Measurements from ENCODE around the gene PDE6G.
A peak's percentile ranks its signal among the peaks of the same experiment; 100 is the strongest.
"Not testable (repeated sequence)": the region's sequence is repeated elsewhere in the genome, so short reads cannot be mapped to it uniquely, and the experiment has no call there.

Gene PDE6G

DNA sequence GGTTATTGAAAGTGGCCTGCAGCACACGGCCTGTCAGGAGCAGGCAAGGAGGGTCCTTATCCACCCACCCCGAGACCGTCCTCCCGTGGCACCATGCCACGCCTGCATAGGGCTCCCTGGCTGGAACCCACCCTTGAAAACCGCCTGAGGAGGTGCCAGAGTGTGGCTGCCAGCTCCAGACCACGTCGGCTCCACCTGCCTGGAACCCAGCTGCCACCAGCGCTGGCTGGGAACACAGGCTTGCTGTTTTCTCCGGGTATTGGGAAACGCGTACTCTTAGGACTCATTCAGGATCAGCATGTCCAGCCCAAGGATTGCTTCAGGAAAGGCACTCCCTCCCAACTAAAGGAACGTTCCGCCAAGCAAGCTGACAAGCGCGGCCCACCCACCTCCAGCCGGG, 20.6 kb upstream of the PDE6G start:
- Histone ChIP-seq H3K27ac (ENCODE audit: insufficient read depth, low read depth, low read length, poor library complexity, severe bottlenecking) (no peak overlapping the region), H3K36me3 (ENCODE audit: control insufficient read depth, insufficient read depth, low read length) (peaks cover 14% of the 10 kb centered on the region), H3K4me1 (ENCODE audit: control insufficient read depth, insufficient read depth, low read length) (no peaks in the 10 kb centered on the region), H3K9me3 (ENCODE audit: control insufficient read depth, low read length) (no peaks in the 10 kb centered on the region), H3K4me3 (ENCODE audit: insufficient read depth, low read depth, low read length) (no peak overlapping the region), H3K27me3 (ENCODE audit: control insufficient read depth, insufficient read depth, low read length, poor library complexity, severe bottlenecking) (no peaks in the 10 kb centered on the region)
- 93 to 95% methylated on average over 17 of the region's 17 CpGs for WGBS, 2 experiments

DNA sequence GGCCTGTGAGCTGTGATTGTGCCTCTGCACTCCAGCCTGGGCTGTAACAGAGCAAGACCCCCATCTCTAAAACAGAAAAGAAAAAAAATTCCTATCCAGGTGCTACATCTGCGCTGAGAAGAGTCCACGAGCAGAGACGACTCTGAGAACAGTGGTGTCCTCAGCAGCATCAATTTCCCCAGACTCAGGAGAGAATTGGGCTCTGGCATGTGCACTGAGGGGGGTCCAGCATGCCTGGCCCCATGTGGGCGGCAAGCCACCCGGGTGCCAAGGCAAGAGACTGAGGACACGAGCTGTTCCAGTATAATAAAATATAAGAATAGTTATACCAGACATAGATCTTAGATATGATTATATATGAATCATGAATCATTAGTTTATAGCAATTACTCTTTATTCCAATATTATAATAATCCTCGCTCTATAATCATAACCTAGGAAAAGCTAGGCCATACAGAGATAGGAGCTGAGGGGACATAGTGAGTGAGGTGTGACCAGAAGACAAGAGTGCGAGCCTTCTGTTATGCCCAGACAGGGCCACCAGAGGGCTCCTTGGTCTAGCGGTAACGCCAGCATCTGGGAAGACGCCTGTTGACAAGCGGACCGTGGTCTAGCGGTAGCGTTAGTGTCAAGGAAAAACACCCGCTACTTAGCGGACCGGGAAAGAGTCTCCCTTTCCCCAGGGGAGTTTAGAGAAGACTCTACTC, 19.3 kb upstream of the PDE6G start:
- peaks cover 26% of the 10 kb centered on the region for H3K36me3 ChIP-seq (ENCODE audit: control insufficient read depth, insufficient read depth, low read length)
- 40 to 41% methylated on average over 16 to 18 of the region's 18 CpGs for WGBS, 2 experiments

DNA sequence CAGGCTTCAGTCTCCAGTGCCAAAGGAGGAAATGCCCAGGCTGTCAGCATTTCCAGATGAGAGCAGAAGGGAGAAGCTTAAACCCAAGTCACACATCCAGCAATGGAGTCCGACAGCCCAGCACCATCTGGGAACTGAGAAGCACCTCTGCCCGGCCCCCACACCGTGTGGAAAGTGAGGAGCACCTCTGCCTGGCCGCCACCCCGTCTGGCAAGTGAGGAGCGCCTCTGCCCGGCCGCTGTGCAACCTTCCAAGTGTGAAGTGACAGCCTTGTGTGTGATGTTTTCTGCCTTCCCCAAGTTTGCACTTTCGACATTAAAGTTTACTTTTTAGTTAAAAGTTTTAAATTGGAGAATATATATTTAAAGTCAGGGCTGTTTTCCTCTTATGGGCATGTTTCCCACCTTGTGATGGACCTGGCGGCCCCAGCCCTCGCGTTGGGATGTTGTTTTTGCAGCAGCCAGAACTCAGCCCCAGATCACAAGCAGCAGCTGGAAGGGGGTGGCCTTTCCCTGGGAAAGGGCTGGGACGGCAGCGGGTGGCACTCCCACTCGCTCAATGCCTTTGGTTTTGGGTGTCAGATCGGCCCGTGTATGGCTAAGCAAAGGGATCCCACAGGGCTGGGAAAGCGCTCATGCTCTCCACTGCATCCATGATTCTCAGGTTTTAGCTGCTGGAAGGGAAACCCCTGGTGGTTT, 17.4 kb upstream of the PDE6G start:
- H3K27ac ChIP-seq (ENCODE audit: insufficient read depth, low read depth, low read length, poor library complexity, severe bottlenecking), result no peak overlapping the region
- H3K9me3 ChIP-seq (ENCODE audit: control insufficient read depth, low read length), result no peaks in the 10 kb centered on the region
- no peak overlapping the region for H3K4me3 ChIP-seq (ENCODE audit: insufficient read depth, low read depth, low read length)
- 94 to 95% methylated on average over 18 of the region's 18 CpGs for WGBS, 2 experiments
- H3K36me3 ChIP-seq (ENCODE audit: control insufficient read depth, insufficient read depth, low read length), result peaks cover 41% of the 10 kb centered on the region
- H3K4me1 ChIP-seq (ENCODE audit: control insufficient read depth, insufficient read depth, low read length), result no peaks in the 10 kb centered on the region
- H3K27me3 ChIP-seq (ENCODE audit: control insufficient read depth, insufficient read depth, low read length, poor library complexity, severe bottlenecking), result no peaks in the 10 kb centered on the region

More for the DNA sequence above, 19.3 kb upstream of the PDE6G start:
- not testable (repeated sequence) for H3K27ac ChIP-seq (ENCODE audit: insufficient read depth, low read depth, low read length, poor library complexity, severe bottlenecking); H3K27me3 ChIP-seq (ENCODE audit: control insufficient read depth, insufficient read depth, low read length, poor library complexity, severe bottlenecking); H3K4me3 ChIP-seq (ENCODE audit: insufficient read depth, low read depth, low read length); H3K9me3 ChIP-seq (ENCODE audit: control insufficient read depth, low read length); H3K4me1 ChIP-seq (ENCODE audit: control insufficient read depth, insufficient read depth, low read length)

- Histone ChIP-seq H3K9me3 (ENCODE audit: control insufficient read depth, low read length) (no peaks in the 10 kb centered on the region), H3K27me3 (ENCODE audit: control insufficient read depth, insufficient read depth, low read length, poor library complexity, severe bottlenecking) (no peaks in the 10 kb centered on the region), H3K4me1 (ENCODE audit: control insufficient read depth, insufficient read depth, low read length) (no peaks in the 10 kb centered on the region), H3K36me3 (ENCODE audit: control insufficient read depth, insufficient read depth, low read length) (peaks cover 41% of the 10 kb centered on the region), H3K27ac (ENCODE audit: insufficient read depth, low read depth, low read length, poor library complexity, severe bottlenecking) (no peak overlapping the region), H3K4me3 (ENCODE audit: insufficient read depth, low read depth, low read length) (no peak overlapping the region)
- 95 to 96% methylated on average over 16 of the region's 16 CpGs for WGBS, 2 experiments
Measured at GRCh38 chr17:81672954-81673353, 16.6 kb upstream of the PDE6G start.

- Histone ChIP-seq H3K4me3 (ENCODE audit: insufficient read depth, low read depth, low read length) (no peak overlapping the region), H3K4me1 (ENCODE audit: control insufficient read depth, insufficient read depth, low read length) (peaks cover 3% of the 10 kb centered on the region), H3K27me3 (ENCODE audit: control insufficient read depth, insufficient read depth, low read length, poor library complexity, severe bottlenecking) (no peaks in the 10 kb centered on the region), H3K9me3 (ENCODE audit: control insufficient read depth, low read length) (no peaks in the 10 kb centered on the region), H3K36me3 (ENCODE audit: control insufficient read depth, insufficient read depth, low read length) (peaks cover 41% of the 10 kb centered on the region), H3K27ac (ENCODE audit: insufficient read depth, low read depth, low read length, poor library complexity, severe bottlenecking) (no peak overlapping the region)
- WGBS, 2 experiments, result 94 to 98% methylated on average over 18 of the region's 18 CpGs
Measured at GRCh38 chr17:81672504-81672903, 16.2 kb upstream of the PDE6G start.

- peak overlapping the region; percentile 0 for H3K4me3 ChIP-seq (ENCODE audit: insufficient read depth, low read depth, low read length)
- H3K9me3 ChIP-seq (ENCODE audit: control insufficient read depth, low read length), result no peaks in the 10 kb centered on the region
- WGBS, 2 experiments, result 91 to 92% methylated on average over 18 of the region's 18 CpGs
- H3K36me3 ChIP-seq (ENCODE audit: control insufficient read depth, insufficient read depth, low read length), result peaks cover 35% of the 10 kb centered on the region
- H3K4me1 ChIP-seq (ENCODE audit: control insufficient read depth, insufficient read depth, low read length), result peaks cover 5% of the 10 kb centered on the region
- no peaks in the 10 kb centered on the region for H3K27me3 ChIP-seq (ENCODE audit: control insufficient read depth, insufficient read depth, low read length, poor library complexity, severe bottlenecking)
- H3K27ac ChIP-seq (ENCODE audit: insufficient read depth, low read depth, low read length, poor library complexity, severe bottlenecking), result no peak overlapping the region
Measured at GRCh38 chr17:81667754-81668153, 11.4 kb upstream of the PDE6G start.

DNA sequence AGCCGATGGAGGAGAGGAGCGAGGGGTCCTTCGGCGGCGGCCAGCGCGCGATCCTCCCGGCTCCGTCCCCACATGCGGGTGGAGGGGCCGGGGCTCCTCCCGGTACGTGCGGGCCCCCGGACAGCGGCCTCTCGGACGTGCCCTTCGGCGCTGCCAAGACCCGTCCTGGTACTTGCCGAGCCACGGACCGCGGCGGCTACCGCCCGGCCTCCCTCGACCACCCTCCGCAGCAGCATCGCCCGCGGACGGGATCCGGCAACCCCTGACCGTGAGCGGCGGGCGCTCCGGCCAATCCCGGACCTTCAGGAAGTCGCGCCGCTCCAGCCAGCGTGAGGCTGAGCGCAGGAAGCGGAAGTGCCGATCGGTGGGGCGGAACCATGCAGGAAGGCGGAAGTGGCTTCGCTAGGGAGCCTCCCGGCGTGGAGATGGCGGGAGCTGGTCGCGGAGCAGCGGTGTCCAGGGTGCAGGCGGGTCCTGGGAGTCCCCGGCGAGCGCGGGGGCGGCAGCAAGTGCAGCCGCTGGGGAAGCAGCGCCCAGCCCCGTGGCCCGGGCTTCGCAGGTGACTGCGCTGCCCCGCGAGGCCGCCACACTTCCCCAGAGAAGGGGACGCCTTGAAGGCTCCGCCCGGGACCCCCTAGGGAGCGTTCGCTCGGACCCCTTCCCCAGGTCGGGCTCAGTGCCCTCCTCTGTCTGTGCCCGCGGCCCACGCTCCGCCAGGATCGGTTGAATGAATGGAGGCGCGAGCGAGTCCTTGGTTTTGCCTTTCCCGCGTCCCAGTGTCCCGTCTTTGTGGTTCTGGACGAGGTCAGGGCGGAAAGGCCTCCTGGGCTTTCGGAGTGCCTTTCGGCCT, 10.2 kb upstream of the PDE6G start, which contains the start of the genes CCDC137 and OXLD1:
TSS of gene CCDC137 (plus strand) at position 396 of the 850 bp plus-strand sequence. CDS start at position 426, 30 bp downstream.
TSS of gene OXLD1 (minus strand) at position 264 of the 850 bp plus-strand sequence. CDS start at position 236, 28 bp downstream.
- Histone ChIP-seq H3K27me3 (ENCODE audit: control insufficient read depth, insufficient read depth, low read length, poor library complexity, severe bottlenecking) (no peaks in the 10 kb centered on the region), H3K4me3 (ENCODE audit: insufficient read depth, low read depth, low read length) (peak within 1 kb of the TSS; percentile 97), H3K9me3 (ENCODE audit: control insufficient read depth, low read length) (no peaks in the 10 kb centered on the region), H3K4me1 (ENCODE audit: control insufficient read depth, insufficient read depth, low read length) (peaks cover 5% of the 10 kb centered on the region), H3K36me3 (ENCODE audit: control insufficient read depth, insufficient read depth, low read length) (peaks cover 24% of the 10 kb centered on the region), H3K27ac (ENCODE audit: insufficient read depth, low read depth, low read length, poor library complexity, severe bottlenecking) (peak within 1 kb of the TSS; percentile 50)
- WGBS, 2 experiments, result 0 to 1% methylated on average over 96 of the region's 96 CpGs

GRCh38 chr17:81666092-81666341, 9.7 kb upstream of the PDE6G start:
- peak overlapping the region; percentile 40 for H3K27ac ChIP-seq (ENCODE audit: insufficient read depth, low read depth, low read length, poor library complexity, severe bottlenecking)
- H3K4me3 ChIP-seq (ENCODE audit: insufficient read depth, low read depth, low read length), result peak overlapping the region; percentile 97
- WGBS, 2 experiments, result 2 to 3% methylated on average over 16 of the region's 16 CpGs
- H3K27me3 ChIP-seq (ENCODE audit: control insufficient read depth, insufficient read depth, low read length, poor library complexity, severe bottlenecking), result no peaks in the 10 kb centered on the region
- H3K36me3 ChIP-seq (ENCODE audit: control insufficient read depth, insufficient read depth, low read length), result peaks cover 19% of the 10 kb centered on the region
- H3K9me3 ChIP-seq (ENCODE audit: control insufficient read depth, low read length), result no peaks in the 10 kb centered on the region
- H3K4me1 ChIP-seq (ENCODE audit: control insufficient read depth, insufficient read depth, low read length), result peaks cover 5% of the 10 kb centered on the region

DNA sequence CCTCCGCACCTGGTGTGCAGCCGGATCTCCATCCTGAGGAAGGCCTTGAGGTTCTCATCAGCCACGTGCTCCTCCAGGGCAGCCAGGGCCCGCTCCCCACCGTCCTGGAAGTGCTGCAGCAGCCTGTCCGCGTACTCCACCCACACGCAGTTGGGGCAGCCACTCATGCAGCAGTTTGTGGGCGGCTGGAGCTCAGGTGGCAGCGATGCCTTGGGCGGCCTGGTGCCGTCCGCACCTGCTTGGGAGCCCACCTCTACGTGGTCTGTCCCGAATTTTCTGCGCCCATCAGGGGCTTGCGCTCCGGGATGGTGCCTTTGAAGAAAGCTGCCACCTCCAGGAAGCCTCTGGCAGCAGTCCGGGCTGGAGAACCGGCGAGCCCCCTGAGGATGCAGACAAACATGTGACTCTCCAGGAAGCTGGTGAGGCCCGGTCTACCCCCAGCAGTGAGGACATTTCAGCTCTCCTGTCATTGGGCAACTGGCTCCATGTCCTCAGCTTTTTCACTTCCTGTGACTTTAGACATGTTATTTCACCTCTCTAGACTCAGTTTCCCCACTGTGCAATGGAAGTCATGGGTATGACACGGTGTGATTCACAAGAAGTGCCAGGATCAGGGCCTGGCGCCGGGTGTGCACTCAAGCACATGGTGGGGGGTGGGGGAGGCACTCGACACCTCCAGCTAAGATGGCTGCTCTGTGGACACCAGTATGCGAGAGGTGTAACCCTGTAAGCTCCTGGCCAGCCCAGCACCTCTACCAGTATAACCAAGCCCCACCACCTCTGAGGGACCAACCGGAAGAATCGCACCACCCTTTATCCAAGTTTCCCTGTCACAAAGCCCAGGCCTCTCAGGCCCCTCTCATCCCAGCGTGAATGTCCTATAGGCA, 9.1 kb upstream of the PDE6G start:
- no peak overlapping the region for H3K27ac ChIP-seq (ENCODE audit: insufficient read depth, low read depth, low read length, poor library complexity, severe bottlenecking)
- peaks cover 14% of the 10 kb centered on the region for H3K36me3 ChIP-seq (ENCODE audit: control insufficient read depth, insufficient read depth, low read length)
- H3K4me3 ChIP-seq (ENCODE audit: insufficient read depth, low read depth, low read length), result peak overlapping the region; percentile 97
- 76 to 78% methylated on average over 30 of the region's 30 CpGs for WGBS, 2 experiments
- peaks cover 5% of the 10 kb centered on the region for H3K4me1 ChIP-seq (ENCODE audit: control insufficient read depth, insufficient read depth, low read length)
- H3K9me3 ChIP-seq (ENCODE audit: control insufficient read depth, low read length), result no peaks in the 10 kb centered on the region
- no peaks in the 10 kb centered on the region for H3K27me3 ChIP-seq (ENCODE audit: control insufficient read depth, insufficient read depth, low read length, poor library complexity, severe bottlenecking)
